Cardiac septum (tissue), 1 donor: ENCODE measurements around the gene KLHL42. TPM values are rescaled to one million over a fixed set of nuclear protein-coding genes. Genes with fewer than 3 reads are reported as not detected.

Experiments used
- DNase-seq: peaks from one replicate; pipeline ENCODE4 v3.0.0-alpha.2; 2020; ENCODE audit warnings: low spot score
- intact Hi-C: fragments of 100-400 bp; cut with DNase I; formaldehyde crosslinking; loops from one replicate; pipeline ENCODE4 v1.14.0; 2022
- total RNA-seq: library from RNA; stranded (reverse); fragmentation: NEBNext Ultra II Directional; extraction: Animal tissue kit (Norgen Biotek cat#: 25700); gene quantifications from one replicate; pipeline ENCODE4 v1.2.1, GENCODE V29; 2021
- donor health status: DM: no; HTN: no; CAD: no.

KLHL42 gene
- total RNA-seq, 1 donor from 2014 or later: 10.3 TPM

DNA sequence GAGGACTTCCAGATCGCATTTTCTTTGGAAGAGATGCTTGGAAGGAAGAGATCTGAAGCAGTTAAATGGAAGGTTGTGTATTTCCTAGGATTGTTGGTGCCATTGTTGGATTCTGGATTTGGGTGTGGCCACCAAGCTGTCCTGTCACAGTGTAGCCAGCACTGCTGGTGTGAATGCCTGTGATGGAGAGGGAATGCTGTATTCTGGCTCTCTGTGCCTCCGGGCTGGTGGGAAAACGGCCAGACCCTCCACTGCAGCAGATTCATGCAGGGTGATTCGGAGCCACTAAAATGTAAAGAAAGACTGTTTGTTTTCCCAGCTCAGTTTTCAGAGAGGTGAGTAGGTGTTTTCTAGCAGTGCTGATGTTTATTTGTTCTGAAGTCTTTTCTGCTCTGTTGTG, 30.7 kb downstream of the KLHL42 start:
- intact Hi-C loops: no loop called here
- DNase-seq: no peak

GRCh38 chr12:27812502-27812901, 32.5 kb downstream of the KLHL42 start:
- no peak for DNase-seq
- intact Hi-C loops: no loop called here

DNA sequence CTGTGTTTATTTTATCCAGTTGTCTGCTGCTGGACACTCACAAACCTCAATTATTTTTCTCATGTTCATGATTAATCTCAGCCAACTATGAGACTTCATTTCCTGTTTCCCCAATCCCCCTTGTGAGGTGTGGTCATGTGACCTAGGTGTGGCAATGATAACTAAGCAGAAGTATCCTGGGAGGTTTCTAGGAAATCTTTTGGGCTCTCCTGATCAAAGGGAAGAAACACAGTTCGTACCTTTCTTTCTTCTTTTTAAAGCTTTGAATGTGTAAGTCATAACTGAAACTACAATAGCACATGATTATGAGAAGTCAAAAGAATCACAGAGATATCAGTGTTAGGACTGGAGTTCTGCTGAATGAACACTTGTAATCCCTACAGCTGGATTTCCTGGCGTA, 34.4 kb downstream of the KLHL42 start:
- intact Hi-C loops: no loop called here
- no peak for DNase-seq

- intact Hi-C loops: no loop called here
These were observed 35.0 kb downstream of the KLHL42 start for GRCh38 chr12:27814851-27815591.

GRCh38 chr12:27817766-27818165, 37.7 kb downstream of the KLHL42 start:
- DNase-seq: no peak
- intact Hi-C loops: no loop called here

More at GRCh38 chr12:27814851-27815591, 35.0 kb downstream of the KLHL42 start:
- DNase-seq: no peak

DNA sequence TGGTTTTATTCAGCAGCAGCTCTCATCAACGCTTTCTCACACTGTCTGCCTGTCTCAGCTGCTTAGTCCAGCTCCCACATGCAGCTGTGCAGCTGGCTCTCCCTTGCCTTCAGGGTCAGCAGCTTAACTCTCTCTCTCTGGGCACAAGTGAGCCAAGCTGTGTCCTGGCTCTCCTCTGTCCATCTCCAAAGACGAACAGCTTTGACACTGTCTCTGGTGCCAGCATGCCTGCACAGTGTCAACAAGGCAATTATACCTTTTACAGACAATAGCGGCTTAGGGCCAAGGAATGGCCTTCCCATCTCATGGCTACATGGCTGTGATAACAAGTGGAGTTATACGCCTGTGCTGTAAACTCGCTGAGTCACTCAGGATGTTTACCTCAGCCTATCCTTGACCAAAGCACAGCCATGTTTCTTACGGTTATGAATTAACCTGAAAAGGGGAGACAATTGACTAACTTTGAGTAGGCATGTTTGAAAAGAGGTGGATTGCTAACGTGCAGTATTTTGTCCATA, 38.4 kb downstream of the KLHL42 start:
- DNase-seq: no peak
- intact Hi-C loops: no loop called here

- intact Hi-C loops: loop anchor here (2.0 to 5.0 kb wide), 2 partner anchors 40 to 88 kb away; partner anchors contain the start of genes KLHL42 and MANSC4
- DNase-seq: no peak
These were observed 40.5 kb downstream of the KLHL42 start for GRCh38 chr12:27820564-27820963.

DNA sequence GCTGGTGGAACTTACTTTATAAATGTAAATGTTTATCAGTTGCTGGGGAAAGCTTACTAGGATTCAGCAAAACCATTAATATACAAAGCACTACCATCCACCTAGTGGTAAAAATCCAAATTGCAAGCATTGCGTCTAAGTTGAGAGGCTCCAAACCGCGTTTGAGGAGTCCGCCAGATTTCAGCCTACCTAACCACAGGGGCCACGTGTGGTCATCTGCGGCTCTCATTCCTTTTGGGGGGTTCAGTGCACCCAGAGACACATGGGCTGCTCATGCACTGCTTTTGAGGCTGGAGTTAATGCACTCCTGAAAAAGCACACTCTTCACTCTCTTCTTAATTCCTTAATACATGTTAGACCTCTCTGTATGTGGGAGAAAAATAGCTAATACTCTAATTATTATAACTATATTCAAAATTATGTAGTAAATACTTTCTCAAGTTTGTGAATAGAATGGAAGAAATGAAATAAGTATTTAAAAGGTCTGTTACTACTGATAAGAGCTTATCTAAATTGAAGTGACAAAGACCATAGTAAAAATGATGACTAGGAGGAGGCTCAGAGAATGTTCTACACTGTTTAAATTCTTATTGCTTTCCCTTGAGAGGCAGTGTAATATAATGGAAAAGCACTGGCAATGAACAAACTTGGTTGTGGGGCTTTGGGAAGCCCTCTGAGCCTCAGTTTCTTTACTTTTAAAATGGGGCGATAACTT, 41.4 kb downstream of the KLHL42 start:
- intact Hi-C loops: loop anchor here (2.0 to 5.0 kb wide), 2 partner anchors 41 to 89 kb away; partner anchors contain the start of genes KLHL42 and MANSC4
- no peak for DNase-seq

- intact Hi-C loops: loop anchor here (5.0 kb wide), 1 partner anchor 90 kb away; no protein-coding TSS in a partner anchor
- no peak for DNase-seq
These were observed 42.2 kb downstream of the KLHL42 start for GRCh38 chr12:27822076-27822712.

DNA sequence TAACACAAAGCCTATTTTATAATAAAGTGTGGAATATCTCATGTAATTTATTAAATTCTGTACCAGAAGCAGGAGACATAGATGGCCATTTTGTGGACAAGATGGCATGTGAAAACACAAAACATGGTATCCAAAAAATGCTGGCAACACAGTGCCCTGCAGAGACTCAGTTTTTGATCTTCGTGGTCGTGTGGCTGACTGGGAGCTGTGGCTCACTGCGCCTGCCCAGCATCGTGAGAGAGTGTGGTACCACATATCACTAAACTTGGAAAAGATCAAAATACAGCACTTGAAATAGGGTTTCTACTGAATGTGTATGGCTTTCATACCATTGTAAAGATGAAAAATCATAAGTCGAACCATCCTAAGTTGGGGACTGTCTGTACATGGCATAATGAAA, 43.0 kb downstream of the KLHL42 start:
- DNase-seq: no peak
- intact Hi-C loops: loop anchor here (5.0 kb wide), 1 partner anchor 91 kb away; no protein-coding TSS in a partner anchor

DNA sequence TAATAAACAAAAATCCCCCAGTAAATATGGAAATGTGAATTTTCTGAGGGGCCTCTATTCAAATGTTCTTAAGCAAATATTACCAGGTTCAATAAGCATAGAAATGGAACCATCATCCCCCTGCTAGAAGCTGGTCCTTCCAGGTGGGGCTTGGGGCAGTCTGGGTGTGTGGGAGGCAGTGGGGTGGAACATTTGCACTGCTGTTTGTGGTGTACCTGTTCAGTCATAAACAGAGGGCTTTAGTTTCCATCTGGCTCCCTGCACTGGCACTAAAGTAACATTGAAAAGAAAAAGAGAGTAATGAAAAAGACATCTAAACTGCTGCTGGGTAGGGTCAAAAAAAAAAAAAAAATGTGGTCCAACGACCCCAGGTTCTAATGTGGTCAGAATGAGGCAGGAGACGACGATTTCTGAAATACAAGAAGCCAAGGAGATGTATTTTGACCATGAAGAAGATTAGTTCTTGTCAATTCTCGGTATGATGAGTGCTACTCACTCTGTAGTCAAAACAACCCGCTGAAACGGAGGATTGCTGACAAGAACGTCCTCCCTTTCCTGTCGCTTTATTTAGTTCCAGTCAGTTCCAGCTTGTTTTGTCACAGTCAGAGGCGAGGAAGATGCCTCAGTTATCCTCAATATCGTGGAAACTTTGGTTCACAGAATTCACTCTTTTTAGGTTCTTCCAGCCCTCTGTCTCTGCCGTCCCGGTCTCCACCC, 44.3 kb downstream of the KLHL42 start:
- no peak for DNase-seq
- intact Hi-C loops: loop anchor here (5.0 kb wide), 1 partner anchor 92 kb away; no protein-coding TSS in a partner anchor

- DNase-seq: no peak
- intact Hi-C loops: no loop called here
These were observed 46.0 kb downstream of the KLHL42 start for GRCh38 chr12:27826076-27826475.

GRCh38 chr12:27828196-27828595, 48.2 kb downstream of the KLHL42 start:
- DNase-seq: no peak
- intact Hi-C loops: no loop called here

DNA sequence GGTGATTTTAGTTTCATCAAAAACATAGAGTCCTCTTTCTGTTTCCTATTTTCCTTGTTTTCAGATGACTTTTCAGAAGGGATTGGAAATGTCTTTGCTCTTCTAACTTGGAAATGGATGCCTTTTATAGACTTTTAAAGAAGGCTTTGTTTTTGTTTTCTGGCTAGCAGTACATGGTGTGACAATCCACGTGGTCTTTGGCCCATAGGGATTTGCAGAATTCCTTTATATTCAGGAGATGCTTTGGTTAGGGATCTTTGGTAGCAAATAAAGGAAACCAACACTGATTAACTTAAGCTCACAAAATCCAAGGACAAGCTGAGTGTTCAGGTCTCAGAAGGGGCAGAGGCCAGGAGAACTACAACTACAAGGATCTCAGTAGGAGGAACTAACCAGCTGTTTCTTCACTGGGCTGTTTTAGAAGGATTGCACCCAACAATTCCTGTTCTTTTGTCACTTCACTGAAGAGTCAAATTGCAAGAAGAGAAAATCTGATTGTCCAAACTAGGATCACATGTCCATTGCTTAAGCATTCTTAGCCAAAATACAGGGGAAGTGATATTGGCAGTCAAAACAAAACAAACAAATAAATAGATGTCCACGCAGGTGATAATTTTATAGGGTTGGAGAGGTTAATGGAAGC, 58.6 kb downstream of the KLHL42 start:
- no peak for DNase-seq
- intact Hi-C loops: no loop called here

DNA sequence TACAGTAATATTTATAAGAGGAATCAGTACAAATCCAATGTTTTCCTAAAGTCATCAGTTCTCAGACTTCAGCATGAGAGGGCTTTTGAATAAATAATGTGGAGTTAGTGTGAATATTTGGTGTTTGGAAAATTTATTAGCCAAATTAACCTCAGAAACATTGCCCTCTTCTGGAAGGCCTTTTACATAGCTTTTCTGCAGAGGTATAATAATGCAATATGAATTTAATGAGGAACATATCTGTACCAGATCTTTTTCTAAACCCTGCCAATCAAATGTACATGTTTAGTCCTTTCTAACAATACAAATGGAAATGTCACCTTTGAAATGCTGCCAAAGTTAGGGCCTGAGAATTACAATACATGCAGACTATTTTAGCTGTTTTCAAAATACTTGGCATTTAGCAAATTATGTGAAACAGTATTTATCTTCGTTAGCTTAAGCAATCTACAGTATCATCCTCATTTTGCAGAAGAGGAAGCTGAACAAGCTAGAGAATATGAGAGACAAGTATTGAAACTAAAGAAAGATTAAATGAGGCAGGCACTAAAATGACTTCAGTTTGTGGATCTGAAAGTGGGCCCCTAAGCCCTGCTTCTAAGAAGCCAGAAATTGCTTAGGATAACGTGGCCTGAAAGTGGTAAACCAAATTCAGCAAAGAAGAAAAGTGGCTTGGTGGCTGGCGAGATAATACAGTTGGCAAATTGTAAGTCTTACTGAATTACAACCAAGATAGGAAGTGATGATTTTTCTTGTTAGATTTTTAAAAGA, 60.4 kb downstream of the KLHL42 start:
- DNase-seq: no peak
- intact Hi-C loops: no loop called here

DNA sequence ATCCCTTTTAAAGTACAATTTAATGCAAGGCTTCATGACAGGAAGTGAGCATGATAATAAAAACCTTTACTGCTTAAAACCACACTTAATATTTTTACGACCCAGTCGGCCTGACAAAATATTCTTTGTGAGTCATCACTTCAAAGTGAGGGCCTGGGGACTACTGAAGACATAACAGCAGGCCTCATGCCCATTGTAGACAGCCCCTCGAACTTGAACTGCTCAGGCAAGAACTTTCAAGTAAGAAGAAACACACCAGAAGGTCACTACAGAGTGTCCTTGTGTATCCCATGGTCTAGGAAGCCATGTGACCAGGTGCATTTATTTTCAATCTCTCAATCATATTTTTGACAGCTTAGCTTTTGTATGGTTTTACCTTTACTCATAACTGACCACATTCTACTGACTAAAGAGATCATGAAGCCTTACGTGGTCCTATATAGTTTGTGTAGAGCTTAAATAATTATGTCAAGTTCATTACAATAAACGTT, 61.4 kb downstream of the KLHL42 start:
- DNase-seq: no peak
- intact Hi-C loops: no loop called here

GRCh38 chr12:27843714-27844245, 63.7 kb downstream of the KLHL42 start:
- intact Hi-C loops: no loop called here
- no peak for DNase-seq
